Cardiac muscle cell (in vitro differentiated cells and primary cell): ENCODE results near the gene AP3B1. TPM values are rescaled to one million over a fixed set of nuclear protein-coding genes. Genes with fewer than 3 reads are reported as not detected.

Experiments used
- DNase-seq, 2 donors: peaks; one replicate each; pipeline versions ENCODE4 v3.0.0 to v3.0.0-alpha.2; 2010 to 2017; ENCODE audit warnings: low read depth in 1 of 2, low spot score in 1 of 2
- H3K27ac ChIP-seq: fragments of 200-600 bp; sonication (generic); 2 replicates; pipeline ENCODE4 v1.5.1; 2016
- H3K27me3 ChIP-seq: fragments of 200-600 bp; sonication (generic); 2 replicates; pipeline ENCODE4 v1.6.0; 2016; ENCODE audit warnings: control low read depth
- H3K36me3 ChIP-seq: fragments of 200-600 bp; sonication (generic); 2 replicates; pipeline ENCODE4 v1.5.1; 2016; ENCODE audit warnings: control low read depth
- H3K4me1 ChIP-seq: fragments of 200-600 bp; sonication (generic); 2 replicates; pipeline ENCODE4 v1.8.1; 2017; ENCODE audit warnings: low read depth, mild to moderate bottlenecking, mixed run types
- H3K4me3 ChIP-seq: fragments of 200-600 bp; sonication (generic); 2 replicates; pipeline ENCODE4 v1.5.1; 2016; ENCODE audit warnings: mild to moderate bottlenecking
- H3K9me3 ChIP-seq: fragments of 200-600 bp; sonication (generic); 2 replicates; pipeline ENCODE4 v1.5.1; 2017; ENCODE audit warnings: low read depth, mild to moderate bottlenecking, control low read depth
- CTCF ChIP-seq: IDR thresholded peaks from 2 replicates; pipeline ENCODE4 v1.5.1; 2012; ENCODE audit warnings: low read depth, mild to moderate bottlenecking, low read length
- polyA plus RNA-seq: library from polyadenylated mRNA; unstranded; fragments of >200 nt; fragmentation: Nextera tagmentation; extraction: Ambion mirVana; gene quantifications from 2 replicates; pipeline ENCODE4 v1.2.1, GENCODE V29; 2016
- total RNA-seq: library from RNA; depleted of rRNA; stranded (reverse); fragments of >200 nt; gene quantifications from 2 replicates; pipeline ENCODE4 v1.2.3, GENCODE V29; 2016

AP3B1 gene
- total and polyA plus RNA-seq, 2 experiments from 2014 or later: 32.2 to 35.3 TPM

- Histone ChIP-seq H3K27me3 (no peaks in the 10 kb centered on the region), H3K36me3 (no peaks in the 10 kb centered on the region), H3K4me1 (no peaks in the 10 kb centered on the region), H3K4me3 (no peak overlapping the region), H3K9me3 (no peaks in the 10 kb centered on the region), H3K27ac (no peak overlapping the region)
- no peak for TF ChIP-seq CTCF
- no peak for DNase-seq
Measured at GRCh38 chr5:78288246-78288645, 6.3 kb downstream of the AP3B1 start.

GRCh38 chr5:78287833-78288232 lies 6.7 kb downstream of the AP3B1 start:
- H3K36me3 ChIP-seq: no peaks in the 10 kb centered on the region
- H3K4me1 ChIP-seq: no peaks in the 10 kb centered on the region
- H3K27ac ChIP-seq: no peak overlapping the region
- H3K27me3 ChIP-seq: no peaks in the 10 kb centered on the region
- peak; percentile 9 to 68 for DNase-seq
- H3K9me3 ChIP-seq: no peaks in the 10 kb centered on the region
- H3K4me3 ChIP-seq: no peak overlapping the region
- no peak for TF ChIP-seq CTCF

GRCh38 chr5:78287169-78287568 lies 7.3 kb downstream of the AP3B1 start:
- Histone ChIP-seq H3K27ac (no peak overlapping the region), H3K4me1 (no peaks in the 10 kb centered on the region), H3K27me3 (no peaks in the 10 kb centered on the region), H3K36me3 (no peaks in the 10 kb centered on the region), H3K4me3 (no peak overlapping the region), H3K9me3 (no peaks in the 10 kb centered on the region)
- DNase-seq: no peak
- TF ChIP-seq CTCF: no peak

- H3K36me3 ChIP-seq: no peaks in the 10 kb centered on the region
- TF ChIP-seq CTCF: no peak
- no peak overlapping the region for H3K4me3 ChIP-seq
- H3K27ac ChIP-seq: no peak overlapping the region
- H3K4me1 ChIP-seq: no peaks in the 10 kb centered on the region
- peak in 1 of 2 donors; percentile 16 for DNase-seq
- H3K27me3 ChIP-seq: no peaks in the 10 kb centered on the region
- no peaks in the 10 kb centered on the region for H3K9me3 ChIP-seq
Measured at GRCh38 chr5:78286290-78286689, 8.2 kb downstream of the AP3B1 start.

GRCh38 chr5:78283802-78284201 lies 10.7 kb downstream of the AP3B1 start:
- H3K36me3 ChIP-seq: no peaks in the 10 kb centered on the region
- no peak overlapping the region for H3K4me3 ChIP-seq
- no peaks in the 10 kb centered on the region for H3K4me1 ChIP-seq
- no peak for TF ChIP-seq CTCF
- no peaks in the 10 kb centered on the region for H3K9me3 ChIP-seq
- no peak for DNase-seq
- H3K27me3 ChIP-seq: no peaks in the 10 kb centered on the region
- no peak overlapping the region for H3K27ac ChIP-seq

- Histone ChIP-seq H3K4me1 (no peaks in the 10 kb centered on the region), H3K36me3 (no peaks in the 10 kb centered on the region), H3K4me3 (no peak overlapping the region), H3K9me3 (no peaks in the 10 kb centered on the region), H3K27me3 (no peaks in the 10 kb centered on the region), H3K27ac (no peak overlapping the region)
- no peak for TF ChIP-seq CTCF
- DNase-seq: no peak
Measured at GRCh38 chr5:78283105-78283504, 11.4 kb downstream of the AP3B1 start.
